ENCODE results near the gene ZNF700. TPM values are rescaled to one million over a fixed set of nuclear protein-coding genes. Genes with fewer than 3 reads are reported as not detected.

ZNF700 gene
- total RNA-seq, 2 donors from 2014 or later = 13.4 to 17.1 TPM

DNA sequence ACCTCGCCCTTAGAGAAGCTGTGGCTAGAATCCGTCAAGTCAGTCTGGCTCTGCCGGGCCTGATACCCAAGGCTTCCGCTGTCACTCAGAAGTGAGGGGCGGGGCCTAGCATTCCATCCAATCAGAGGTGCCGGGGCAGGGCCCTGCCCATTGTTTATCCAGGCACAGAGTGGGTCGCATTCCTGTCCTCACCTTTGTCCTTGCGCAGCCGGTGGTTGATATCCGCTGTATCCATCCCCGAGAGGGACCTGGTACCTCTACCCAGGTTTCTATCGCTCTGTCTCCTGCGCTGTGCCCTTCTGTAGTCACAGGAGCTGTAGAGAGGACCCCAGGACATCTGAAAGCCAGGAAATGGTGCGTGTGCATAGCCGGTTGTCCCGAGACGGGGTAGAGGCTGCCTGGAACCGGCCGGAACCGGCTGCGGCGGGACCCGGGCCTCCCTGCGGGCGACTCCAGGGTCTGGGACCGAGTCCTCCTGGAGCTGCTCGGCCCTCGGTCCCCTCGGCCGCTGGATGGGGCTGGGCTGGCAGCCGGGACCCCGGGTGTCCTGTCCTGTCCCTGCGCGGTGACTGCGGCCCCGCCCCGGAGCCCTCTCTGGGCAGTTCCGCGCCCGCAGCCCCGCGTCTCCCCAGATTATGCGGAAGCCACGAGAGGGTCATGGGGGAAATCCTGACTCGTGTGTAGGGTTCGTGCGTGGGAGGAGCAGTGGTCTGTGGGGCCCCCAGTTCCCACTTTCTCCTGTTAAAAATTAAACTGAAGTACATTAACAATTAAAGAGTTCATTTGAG, 40.1 kb downstream of the ZNF700 start, which contains the start of gene ZNF763:
Gene ZNF763 (plus strand): TSS at position 183 of the 788 bp plus-strand sequence. CDS start 169 bp downstream, at position 352.
- no peaks in the 10 kb centered on the region for H3K9me3 ChIP-seq
- TF ChIP-seq, protein P1, sequence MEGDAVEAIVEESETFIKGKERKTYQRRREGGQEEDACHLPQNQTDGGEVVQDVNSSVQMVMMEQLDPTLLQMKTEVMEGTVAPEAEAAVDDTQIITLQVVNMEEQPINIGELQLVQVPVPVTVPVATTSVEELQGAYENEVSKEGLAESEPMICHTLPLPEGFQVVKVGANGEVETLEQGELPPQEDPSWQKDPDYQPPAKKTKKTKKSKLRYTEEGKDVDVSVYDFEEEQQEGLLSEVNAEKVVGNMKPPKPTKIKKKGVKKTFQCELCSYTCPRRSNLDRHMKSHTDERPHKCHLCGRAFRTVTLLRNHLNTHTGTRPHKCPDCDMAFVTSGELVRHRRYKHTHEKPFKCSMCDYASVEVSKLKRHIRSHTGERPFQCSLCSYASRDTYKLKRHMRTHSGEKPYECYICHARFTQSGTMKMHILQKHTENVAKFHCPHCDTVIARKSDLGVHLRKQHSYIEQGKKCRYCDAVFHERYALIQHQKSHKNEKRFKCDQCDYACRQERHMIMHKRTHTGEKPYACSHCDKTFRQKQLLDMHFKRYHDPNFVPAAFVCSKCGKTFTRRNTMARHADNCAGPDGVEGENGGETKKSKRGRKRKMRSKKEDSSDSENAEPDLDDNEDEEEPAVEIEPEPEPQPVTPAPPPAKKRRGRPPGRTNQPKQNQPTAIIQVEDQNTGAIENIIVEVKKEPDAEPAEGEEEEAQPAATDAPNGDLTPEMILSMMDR (IDR thresholded peaks at IDR 0.05) = no peak
- H3K36me3 ChIP-seq = no peaks in the 10 kb centered on the region
- peaks cover 7% of the 10 kb centered on the region for H3K4me1 ChIP-seq
- peak within 1 kb of the TSS; percentile 80 to 93 for H3K9ac ChIP-seq (ENCODE audit: low read depth in 2 of 2, low read length in 2 of 2)
- intact Hi-C loops (cut with DNase I) = loop anchor here (2.0 kb wide), 1 partner anchor 22 kb away; no protein-coding TSS in a partner anchor
- no peaks in the 10 kb centered on the region for H3K27me3 ChIP-seq
- peak; percentile 99 for DNase-seq
- peak within 1 kb of the TSS; percentile 63 for H3K4me3 ChIP-seq
- H3K27ac ChIP-seq = peak within 1 kb of the TSS; percentile 92

- no peak overlapping the region for H3K4me3 ChIP-seq
- no peaks in the 10 kb centered on the region for H3K36me3 ChIP-seq
Measured at GRCh38 chr19:11970174-11970573, 45.3 kb downstream of the ZNF700 start.

DNA sequence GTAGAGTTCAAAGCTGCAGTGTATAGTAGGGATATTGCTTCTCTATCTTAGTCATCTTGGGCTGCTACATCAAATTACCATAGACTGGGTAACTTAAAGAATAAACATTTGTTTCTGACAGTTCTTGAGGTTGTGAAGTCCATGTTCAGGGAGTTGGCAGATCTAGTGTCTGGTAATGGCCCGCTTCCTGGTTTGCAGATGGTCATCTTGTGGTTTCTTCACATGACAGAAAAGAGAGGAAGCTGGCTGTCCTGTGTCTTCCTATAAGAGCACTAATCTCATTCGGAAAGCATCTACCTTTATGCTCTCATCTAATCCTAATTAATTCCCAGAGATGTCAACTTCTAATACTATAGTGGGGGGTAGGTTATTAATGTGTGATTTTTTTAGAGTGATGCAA, 46.1 kb downstream of the ZNF700 start:
- H3K27ac ChIP-seq = no peak overlapping the region
- H3K9me3 ChIP-seq = no peaks in the 10 kb centered on the region
- no peak for DNase-seq
- no peak overlapping the region for H3K4me3 ChIP-seq
- intact Hi-C loops (cut with DNase I) = no loop called here
- H3K27me3 ChIP-seq = no peaks in the 10 kb centered on the region
- TF ChIP-seq, protein P1 (IDR thresholded peaks at IDR 0.05) = no peak
- no peaks in the 10 kb centered on the region for H3K4me1 ChIP-seq
- no peak overlapping the region for H3K9ac ChIP-seq (ENCODE audit: low read depth in 2 of 2, low read length in 2 of 2)
- no peaks in the 10 kb centered on the region for H3K36me3 ChIP-seq

More at GRCh38 chr19:11970174-11970573, 45.3 kb downstream of the ZNF700 start:
- Histone ChIP-seq H3K27me3 (no peaks in the 10 kb centered on the region), H3K4me1 (no peaks in the 10 kb centered on the region), H3K9me3 (no peaks in the 10 kb centered on the region), H3K27ac (no peak overlapping the region), H3K9ac (ENCODE audit: low read depth in 2 of 2, low read length in 2 of 2) (no peak overlapping the region)
- DNase-seq = no peak
- TF ChIP-seq, protein P1 (IDR thresholded peaks at IDR 0.05) = no peak
- intact Hi-C loops (cut with DNase I) = no loop called here

- intact Hi-C loops (cut with DNase I) = no loop called here
- Histone ChIP-seq H3K27ac (no peak overlapping the region), H3K4me1 (no peaks in the 10 kb centered on the region), H3K27me3 (no peaks in the 10 kb centered on the region), H3K36me3 (no peaks in the 10 kb centered on the region), H3K4me3 (no peak overlapping the region), H3K9ac (ENCODE audit: low read depth in 2 of 2, low read length in 2 of 2) (no peak overlapping the region), H3K9me3 (no peaks in the 10 kb centered on the region)
- no peak for DNase-seq
- TF ChIP-seq, protein P1 (IDR thresholded peaks at IDR 0.05) = no peak
Measured at GRCh38 chr19:11973019-11973810, 48.3 kb downstream of the ZNF700 start.

GRCh38 chr19:11978492-11979100, 53.7 kb downstream of the ZNF700 start:
- no peaks in the 10 kb centered on the region for H3K9me3 ChIP-seq
- DNase-seq = no peak
- intact Hi-C loops (cut with DNase I) = no loop called here
- no peaks in the 10 kb centered on the region for H3K27me3 ChIP-seq
- no peaks in the 10 kb centered on the region for H3K4me1 ChIP-seq
- TF ChIP-seq, protein P1 (IDR thresholded peaks at IDR 0.05) = no peak
- H3K27ac ChIP-seq = no peak overlapping the region
- no peak overlapping the region for H3K9ac ChIP-seq (ENCODE audit: low read depth in 2 of 2, low read length in 2 of 2)
- H3K4me3 ChIP-seq = no peak overlapping the region
- H3K36me3 ChIP-seq = no peaks in the 10 kb centered on the region

All from colonic mucosa (tissue), 4 donors.